GM18519 (cell line): ENCODE measurements around the gene FAM20A.

ENCODE experiments used
- ATAC-seq: cut with Tn5 transposase; IDR thresholded peaks from one replicate; pipeline ENCODE4 v1.9.1; 2021; ENCODE audit warnings: mild to moderate bottlenecking, moderate library complexity; ENCODE audit not compliant: unreplicated experiment, low FRiP score

Gene FAM20A

DNA sequence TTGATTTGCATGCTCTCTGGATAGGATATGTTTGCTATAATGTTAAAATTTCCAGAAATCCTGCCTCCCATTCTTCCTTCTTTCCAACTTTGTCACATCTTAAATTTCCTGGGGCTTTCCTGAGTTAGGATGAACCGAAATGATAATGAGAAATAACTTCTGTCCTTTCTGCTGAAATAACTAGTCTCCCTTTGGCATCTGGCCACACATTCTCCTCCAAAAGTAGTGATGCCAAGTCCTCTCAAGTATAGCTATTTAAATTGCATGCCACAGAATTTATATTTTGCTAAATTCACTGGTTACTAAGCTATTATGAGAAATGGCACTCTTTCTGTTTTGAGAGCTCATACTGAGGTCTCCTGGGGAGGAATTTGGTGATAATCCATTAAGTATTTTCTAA is 30.6 kb downstream of the FAM20A start:
- no peak for ATAC-seq

GRCh38 chr17:68569346-68569745 is 31.8 kb downstream of the FAM20A start:
- no peak for ATAC-seq

DNA sequence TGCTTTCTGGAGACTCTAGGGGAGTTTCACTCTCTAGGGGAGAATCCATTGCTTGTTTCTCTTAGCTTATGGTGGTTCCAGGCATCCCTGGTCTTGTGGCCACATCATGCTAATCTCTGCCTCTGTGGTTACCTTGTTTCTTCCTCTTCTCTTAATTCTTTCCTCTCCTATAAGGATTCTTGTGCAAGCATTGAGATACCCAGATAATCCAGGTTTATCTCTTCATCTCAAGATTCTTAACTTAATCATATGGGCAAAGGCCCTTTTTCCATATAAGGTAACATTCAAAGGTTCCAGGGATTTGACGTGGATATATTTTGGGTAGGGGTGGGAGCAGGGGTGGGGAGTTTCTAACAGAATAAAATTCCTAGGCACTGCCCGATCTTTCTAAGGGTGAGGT is 32.6 kb downstream of the FAM20A start:
- ATAC-seq: no peak

DNA sequence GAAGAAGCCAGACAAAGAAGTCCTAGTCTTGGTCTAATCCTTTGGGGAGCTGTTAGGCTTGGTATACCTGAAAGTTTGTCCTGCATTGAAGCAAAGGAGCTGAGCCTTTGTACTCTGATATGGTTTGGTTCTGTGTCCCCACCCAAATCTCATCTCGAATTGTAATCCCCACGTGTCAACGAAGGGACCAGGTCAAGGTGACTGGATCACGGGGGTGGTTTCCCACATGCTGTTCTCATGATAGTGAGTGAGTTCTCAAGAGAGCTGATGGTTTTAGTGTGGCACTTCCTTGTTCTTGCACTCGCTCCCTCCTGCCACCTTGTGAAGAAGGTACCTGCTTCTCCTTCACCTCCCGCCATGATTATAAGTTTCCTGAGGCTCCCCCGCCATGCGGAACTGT is 33.6 kb downstream of the FAM20A start:
- ATAC-seq: no peak

DNA sequence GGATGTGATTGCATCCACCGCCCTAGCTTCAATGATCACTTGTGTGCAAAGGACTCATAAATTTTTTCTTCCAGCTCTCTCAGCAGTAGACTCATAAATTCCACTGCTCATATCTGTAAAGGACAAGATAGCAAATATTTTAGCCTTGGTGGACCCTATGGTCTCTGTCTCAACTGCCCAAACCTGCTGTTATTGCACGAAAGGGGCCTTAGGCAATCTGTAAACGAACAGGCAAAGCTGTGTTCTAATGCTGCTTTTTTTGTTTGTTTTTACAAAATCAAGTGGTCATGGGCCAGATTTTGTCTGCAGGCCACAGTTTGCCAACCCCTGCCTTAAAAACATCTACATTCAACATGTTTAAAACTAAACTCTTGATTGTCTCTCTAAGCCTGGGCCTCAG is 34.1 kb downstream of the FAM20A start:
- no peak for ATAC-seq

- ATAC-seq: no peak
These were observed 34.8 kb downstream of the FAM20A start for GRCh38 chr17:68566442-68566738.

DNA sequence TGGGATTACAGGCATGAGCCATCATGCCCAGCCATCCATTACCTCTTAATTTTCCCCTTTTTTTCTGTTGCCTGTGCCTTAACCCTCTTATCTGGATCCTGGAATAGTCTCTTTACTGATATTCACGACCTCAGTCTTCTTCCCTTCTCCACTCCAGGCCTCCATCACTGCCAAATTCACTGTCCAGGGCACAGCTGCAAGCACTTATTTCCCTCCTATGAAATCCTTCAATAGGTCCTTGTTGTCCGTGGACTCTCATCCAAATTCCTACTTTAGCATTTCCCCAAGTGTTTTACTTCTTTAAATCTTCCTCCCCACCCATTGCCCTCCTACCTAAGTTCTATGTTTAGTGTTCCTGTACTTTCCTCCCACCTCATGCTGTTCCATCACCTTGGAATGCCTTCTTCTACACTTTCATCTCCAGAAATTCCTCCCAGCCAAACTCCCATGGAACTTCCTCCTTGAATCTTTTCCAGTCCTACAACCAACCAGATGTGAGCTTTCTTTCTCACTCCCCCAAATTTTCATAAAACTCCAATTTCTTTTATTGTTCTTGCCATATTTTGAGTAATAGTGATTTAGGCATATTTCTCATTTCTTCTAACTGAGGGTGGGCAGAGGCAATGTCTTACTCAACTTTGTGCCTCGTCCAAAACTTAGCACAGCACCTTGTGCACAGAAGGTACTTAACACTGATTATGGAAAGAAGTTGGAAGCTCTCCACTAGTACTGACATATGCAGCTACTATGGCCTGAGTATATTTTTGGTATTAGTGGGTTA is 35.3 kb downstream of the FAM20A start:
- no peak for ATAC-seq

DNA sequence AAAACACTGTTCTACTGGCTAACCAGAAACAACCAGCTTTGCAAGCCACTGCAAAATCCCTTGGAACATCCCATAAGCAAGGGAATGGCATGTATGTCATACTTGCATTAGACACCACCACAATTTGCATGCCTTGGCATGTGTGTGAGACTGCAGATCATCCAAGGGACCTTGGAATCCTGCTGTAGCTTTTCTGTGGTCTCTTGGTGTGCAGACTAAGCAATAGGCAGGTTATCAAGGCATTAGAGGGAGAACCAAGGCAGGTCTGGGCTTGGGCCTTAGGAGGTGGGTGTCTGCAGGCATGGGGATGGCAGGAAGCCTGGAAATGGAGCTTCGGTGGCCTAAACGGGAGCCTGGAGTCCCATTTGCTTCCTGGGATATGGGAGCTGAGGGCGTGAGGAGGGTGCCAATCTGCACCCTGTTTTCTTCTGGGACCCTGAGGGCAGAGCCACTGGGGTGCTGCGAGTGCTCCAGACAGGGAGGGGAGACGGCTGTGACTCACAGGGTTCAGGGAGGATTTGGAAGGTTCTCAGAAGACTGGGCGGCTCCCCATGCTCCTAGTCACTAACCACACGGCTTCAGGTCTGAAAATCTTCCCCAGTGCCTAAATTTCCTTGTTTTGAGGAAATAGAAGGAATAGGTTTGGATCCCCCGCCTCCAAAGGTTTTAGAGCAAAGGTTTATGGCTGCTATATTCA is 36.6 kb downstream of the FAM20A start:
- no peak for ATAC-seq

- ATAC-seq: no peak
These were observed 38.4 kb downstream of the FAM20A start for GRCh38 chr17:68562736-68563135.

DNA sequence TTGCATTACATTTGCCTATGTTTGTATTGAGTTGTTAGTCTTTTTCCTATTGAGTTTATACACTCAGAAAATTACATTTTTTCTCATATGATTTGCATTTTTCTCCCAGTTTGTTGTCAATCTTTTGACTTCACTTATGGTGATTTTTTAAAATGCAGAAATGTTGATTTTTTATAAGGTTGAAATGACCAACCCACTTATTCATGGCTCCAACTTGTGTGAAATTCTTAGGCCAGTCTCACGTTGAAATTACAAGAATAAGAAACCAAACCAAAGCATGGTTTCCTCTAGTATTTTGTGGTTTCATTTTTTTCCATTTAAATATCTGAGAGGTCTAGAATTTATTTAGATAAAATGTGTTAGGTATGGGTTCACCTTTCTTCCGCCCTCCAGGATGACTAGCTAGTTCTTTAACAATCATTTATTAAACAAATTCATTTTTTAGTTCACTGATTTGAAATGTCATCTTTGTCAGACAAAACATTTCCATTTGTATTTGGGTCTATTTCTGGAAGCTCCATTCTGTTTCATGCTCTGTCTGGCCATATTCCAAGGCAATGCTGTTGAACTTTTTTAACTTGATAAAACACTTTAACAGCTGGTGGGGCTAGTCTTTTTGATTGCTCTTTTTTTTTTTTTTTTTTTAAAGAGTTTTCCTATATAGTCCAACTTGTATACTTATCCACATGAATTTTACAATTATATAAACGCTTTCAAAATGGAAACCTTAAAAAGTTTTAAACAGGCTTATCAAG is 40.0 kb downstream of the FAM20A start:
- ATAC-seq: no peak

DNA sequence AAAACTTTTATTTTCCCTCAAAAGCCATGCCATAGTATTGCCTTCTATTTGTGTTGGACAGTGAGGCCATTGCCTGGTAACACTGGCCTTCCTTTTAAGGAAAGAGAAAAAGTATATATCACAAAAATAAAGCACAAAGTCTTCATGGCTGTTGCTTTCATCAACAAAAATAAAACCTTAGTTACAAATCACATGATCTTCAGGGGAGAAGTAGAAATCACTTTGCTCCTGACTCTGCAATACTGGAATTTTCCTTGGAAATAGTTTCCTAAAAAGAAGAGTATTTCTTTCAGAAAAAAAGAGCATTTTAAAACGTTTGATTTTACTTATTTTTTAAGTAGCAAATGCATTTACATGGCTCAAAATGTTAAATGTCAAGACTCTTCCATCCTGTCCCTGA is 41.9 kb downstream of the FAM20A start:
- no peak for ATAC-seq

GRCh38 chr17:68556551-68556950 is 44.6 kb downstream of the FAM20A start:
- no peak for ATAC-seq

- ATAC-seq: no peak
These were observed 56.9 kb downstream of the FAM20A start for GRCh38 chr17:68544111-68544915.

DNA sequence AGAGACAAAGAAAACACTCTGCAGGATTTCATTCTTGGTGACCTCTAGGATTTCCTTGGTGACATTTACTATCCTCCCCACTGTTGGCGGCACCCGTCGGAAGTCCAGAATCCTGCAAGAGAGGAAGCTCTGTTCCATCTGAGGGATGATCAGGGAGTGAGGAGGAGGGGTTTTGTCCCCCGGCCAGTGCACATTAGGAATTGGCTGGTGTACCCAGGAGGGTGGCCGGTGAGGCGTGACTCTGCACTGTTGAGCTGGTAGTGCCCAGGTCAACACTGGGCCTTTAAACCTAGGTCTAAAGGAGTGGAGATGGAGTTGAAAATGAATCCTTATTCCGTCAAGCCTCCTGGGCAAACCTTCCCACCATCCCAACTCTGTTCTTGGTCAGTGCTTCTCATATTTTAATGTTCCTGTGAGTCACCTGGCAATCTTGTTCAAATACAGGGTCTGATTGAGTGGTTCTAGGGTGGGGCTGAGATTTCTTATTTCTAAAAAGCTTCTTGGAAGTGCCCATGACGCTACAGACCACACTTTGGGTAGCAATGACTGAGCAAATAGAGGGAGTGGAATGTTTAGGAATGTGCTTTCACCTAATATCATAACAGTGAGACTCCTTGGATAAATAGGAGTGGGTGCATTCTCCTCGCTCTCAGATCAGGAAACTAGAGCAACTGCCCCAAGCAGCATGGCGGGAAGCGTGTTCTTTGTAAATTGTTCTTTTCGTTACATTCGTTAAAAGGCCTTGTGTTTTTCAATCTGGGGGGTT is 58.3 kb downstream of the FAM20A start:
- no peak for ATAC-seq

- no peak for ATAC-seq
These were observed 59.4 kb downstream of the FAM20A start for GRCh38 chr17:68541816-68542215.

DNA sequence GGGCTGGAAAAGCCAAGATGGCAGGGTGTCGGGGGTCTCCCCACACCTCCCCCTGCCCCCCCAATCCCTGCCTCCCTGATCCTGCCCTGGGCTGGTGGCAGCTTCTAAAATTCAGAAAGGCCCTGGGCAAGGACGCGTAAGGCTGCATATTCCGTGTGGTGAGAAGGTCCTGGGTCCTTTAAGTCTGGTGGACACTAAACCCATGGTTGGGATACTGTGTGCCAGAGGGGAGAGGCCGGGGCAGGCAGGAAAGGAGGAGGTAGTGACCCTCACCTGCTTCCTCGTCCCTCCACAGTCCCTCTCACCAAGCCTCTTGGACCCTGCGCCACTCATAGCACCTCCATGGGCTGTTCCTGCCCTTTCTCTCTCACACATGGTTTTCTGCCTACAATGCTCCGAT is 60.2 kb downstream of the FAM20A start:
- ATAC-seq: no peak

DNA sequence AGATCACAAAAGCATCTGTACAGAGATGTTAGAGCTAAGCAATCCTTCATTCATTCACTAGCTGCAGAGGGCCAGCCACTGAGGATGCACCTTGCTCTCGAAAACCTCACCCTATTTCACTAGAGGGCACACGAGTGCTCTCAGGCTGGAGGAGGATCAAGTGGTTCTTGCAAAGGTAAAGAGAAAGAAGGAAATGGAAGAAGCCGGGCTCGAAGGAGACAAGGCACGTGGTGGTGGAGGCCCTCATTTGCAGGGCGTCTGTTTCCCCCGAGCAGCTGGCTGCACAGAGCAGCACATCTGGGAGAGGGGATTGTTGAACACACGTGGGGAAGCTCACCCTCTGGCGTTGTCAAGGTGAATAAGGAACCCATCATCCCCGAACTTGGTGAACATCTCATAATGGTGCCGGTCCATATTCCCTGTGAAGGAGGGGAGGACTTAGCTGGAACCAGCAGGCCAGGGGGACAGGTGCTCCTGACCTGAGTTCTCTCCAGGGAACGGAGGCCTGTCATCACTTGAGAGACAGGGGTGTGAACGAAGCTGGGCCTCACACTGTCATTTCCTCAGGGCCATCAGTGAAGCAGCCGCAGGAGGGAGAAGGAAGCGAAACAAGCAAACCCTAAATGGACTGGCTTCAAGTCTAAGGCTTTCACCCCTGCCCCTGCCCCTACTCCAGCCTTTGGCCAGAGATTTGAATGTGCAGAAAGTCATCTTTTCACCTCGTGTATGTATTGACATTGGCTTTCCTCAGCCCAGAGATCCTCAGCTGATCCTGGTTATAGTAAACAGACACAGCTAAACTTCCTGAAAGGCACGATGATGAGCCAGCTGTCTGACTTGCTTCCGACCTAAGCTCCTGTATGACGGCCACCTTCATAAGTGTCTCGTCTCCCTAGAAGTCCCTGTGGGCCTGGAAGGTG is 61.4 kb downstream of the FAM20A start:
- no peak for ATAC-seq

GRCh38 chr17:68535922-68536321 is 65.2 kb downstream of the FAM20A start:
- no peak for ATAC-seq

DNA sequence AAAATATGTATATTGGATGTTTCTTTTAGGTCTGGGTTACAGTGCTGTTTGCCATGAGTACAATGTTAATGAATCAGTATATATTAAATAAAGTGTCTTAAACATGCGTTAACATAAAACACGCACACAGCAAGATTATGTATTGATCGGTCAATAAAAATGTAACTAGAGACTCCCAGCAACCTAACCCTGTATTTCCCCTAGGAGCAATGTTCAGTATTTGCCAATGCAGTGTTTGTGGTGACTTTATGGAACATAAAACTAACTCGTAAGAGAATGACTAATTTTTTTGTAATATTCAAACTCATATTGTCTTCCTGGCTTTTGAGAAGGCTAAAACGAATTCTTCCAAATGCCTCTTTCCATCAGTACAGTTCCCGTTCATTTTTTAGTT is 66.5 kb downstream of the FAM20A start:
- ATAC-seq: no peak
